K562 (cell line): ENCODE data around the gene GPX5. TPM values are rescaled to one million over a fixed set of nuclear protein-coding genes. Genes with fewer than 3 reads are reported as not detected.
A peak's percentile ranks its signal among the peaks of the same experiment; 100 is the strongest.

ENCODE experiments used
- BDP1 ChIP-seq: IDR thresholded peaks from 3 replicates; pipeline ENCODE4 v1.6.1; 2011; ENCODE audit not compliant: insufficient read length, insufficient read depth
- HCFC1 ChIP-seq: IDR thresholded peaks from 2 replicates; pipeline ENCODE4 v1.6.1; 2012; ENCODE audit warnings: low read depth, low read length, improper control_type of control experiment
- MXI1 ChIP-seq: IDR thresholded peaks from 2 replicates; pipeline ENCODE4 v1.6.1; 2011; ENCODE audit warnings: low read depth, mild to moderate bottlenecking, improper control_type of control experiment, low read length
- RBM22 ChIP-seq: fragments of 200-400 bp; formaldehyde crosslinking; IDR thresholded peaks from 2 replicates; pipeline ENCODE4 v1.6.1; 2018; ENCODE audit warnings: low read length, low read depth; ENCODE audit not compliant: poor library complexity, severe bottlenecking
- STAT5B ChIP-seq: fragments of 250-450 bp; sonication (Bioruptor Pico); IDR thresholded peaks from 2 replicates; pipeline ENCODE4 v1.8.0; 2021; ENCODE audit warnings: mild to moderate bottlenecking, inconsistent platforms
- TBL1XR1 ChIP-seq, 2 experiments: IDR thresholded peaks; 2 replicates each; pipeline ENCODE4 v1.6.1; 2012; ENCODE audit warnings: improper control_type of control experiment in 2 of 2, low read length in 2 of 2, mild to moderate bottlenecking in 1 of 2
- ZNF165 ChIP-seq: fragments of 250-450 bp; sonication (Bioruptor Pico); IDR thresholded peaks from 2 replicates; pipeline ENCODE4 v1.4.0; 2020; ENCODE audit warnings: borderline replicate concordance
- ZNF436 ChIP-seq: fragments of 250-450, 450-650 bp; sonication (Bioruptor Pico); formaldehyde crosslinking; IDR thresholded peaks from 2 replicates; pipeline ENCODE4 v1.7.0; 2020; ENCODE audit warnings: mild to moderate bottlenecking
- ZNF551 ChIP-seq: fragments of 250-450 bp; sonication (Bioruptor Pico); IDR thresholded peaks from 2 replicates; pipeline ENCODE4 v1.5.0; 2021; ENCODE audit warnings: mild to moderate bottlenecking, moderate library complexity
- ZNF592 ChIP-seq: fragments of 450-650 bp; IDR thresholded peaks from 2 replicates; pipeline ENCODE4 v1.6.1; 2017; ENCODE audit warnings: antibody characterized with exemption, mild to moderate bottlenecking
- ZNF717 ChIP-seq: fragments of 250-450 bp; sonication (Bioruptor Pico); IDR thresholded peaks from 2 replicates; pipeline ENCODE4 v1.5.0; 2021
- polyA plus RNA-seq, 8 experiments: library from polyadenylated mRNA; depleted of rRNA in 4 of 8; stranded (reverse) in 5 of 8; unstranded in 3 of 8; fragments of >200 nt; fragmentation: Nextera tagmentation in 2 of 8; fragmentation: Illumina TruSeq in 1 of 8; extraction: Ambion mirVana in 2 of 8; extraction: Trizol in 1 of 8; gene quantifications; 2 replicates each; pipeline versions ENCODE4 v1.2.1 to v1.2.3, GENCODE V29; 2011 to 2014; ENCODE audit warnings: inconsistent platforms in 1 of 8, missing spikeins in 1 of 8
- total RNA-seq, 7 experiments: library from RNA; depleted of rRNA in 6 of 7; stranded (reverse); fragments of >200 nt in 6 of 7; fragmentation: Illumina TruSeq in 2 of 7; extraction: Trizol in 2 of 7; gene quantifications; 2 replicates each; pipeline versions ENCODE4 v1.2.1 to v1.2.3, GENCODE V29; 2011 to 2021; ENCODE audit warnings: low replicate concordance in 1 of 7
- TF ChIP-seq, protein P1 (sequence below), 2 experiments: fragments of 450-650 bp; IDR thresholded peaks; 2 replicates each; pipeline ENCODE4 v1.6.1; 2016; ENCODE audit warnings: mild to moderate bottlenecking in 2 of 2, borderline replicate concordance in 1 of 2, low read depth in 1 of 2, moderate library complexity in 1 of 2
- TF ChIP-seq, protein P2 (sequence below): fragments of 450-650 bp; IDR thresholded peaks from 2 replicates; pipeline ENCODE4 v1.6.1; 2016; ENCODE audit warnings: mild to moderate bottlenecking

The GPX5 gene
- total and polyA plus RNA-seq, 9 of the 15 experiments (the other 6 are each of a cell fraction or from before 2014, with no cell fraction given) = 0.07 to 0.18 (median 0.15) TPM; not detected in 6

GRCh38 chr6:28488916-28489365, 36.7 kb upstream of the GPX5 start (continued):
- TF ChIP-seq, protein P1, sequence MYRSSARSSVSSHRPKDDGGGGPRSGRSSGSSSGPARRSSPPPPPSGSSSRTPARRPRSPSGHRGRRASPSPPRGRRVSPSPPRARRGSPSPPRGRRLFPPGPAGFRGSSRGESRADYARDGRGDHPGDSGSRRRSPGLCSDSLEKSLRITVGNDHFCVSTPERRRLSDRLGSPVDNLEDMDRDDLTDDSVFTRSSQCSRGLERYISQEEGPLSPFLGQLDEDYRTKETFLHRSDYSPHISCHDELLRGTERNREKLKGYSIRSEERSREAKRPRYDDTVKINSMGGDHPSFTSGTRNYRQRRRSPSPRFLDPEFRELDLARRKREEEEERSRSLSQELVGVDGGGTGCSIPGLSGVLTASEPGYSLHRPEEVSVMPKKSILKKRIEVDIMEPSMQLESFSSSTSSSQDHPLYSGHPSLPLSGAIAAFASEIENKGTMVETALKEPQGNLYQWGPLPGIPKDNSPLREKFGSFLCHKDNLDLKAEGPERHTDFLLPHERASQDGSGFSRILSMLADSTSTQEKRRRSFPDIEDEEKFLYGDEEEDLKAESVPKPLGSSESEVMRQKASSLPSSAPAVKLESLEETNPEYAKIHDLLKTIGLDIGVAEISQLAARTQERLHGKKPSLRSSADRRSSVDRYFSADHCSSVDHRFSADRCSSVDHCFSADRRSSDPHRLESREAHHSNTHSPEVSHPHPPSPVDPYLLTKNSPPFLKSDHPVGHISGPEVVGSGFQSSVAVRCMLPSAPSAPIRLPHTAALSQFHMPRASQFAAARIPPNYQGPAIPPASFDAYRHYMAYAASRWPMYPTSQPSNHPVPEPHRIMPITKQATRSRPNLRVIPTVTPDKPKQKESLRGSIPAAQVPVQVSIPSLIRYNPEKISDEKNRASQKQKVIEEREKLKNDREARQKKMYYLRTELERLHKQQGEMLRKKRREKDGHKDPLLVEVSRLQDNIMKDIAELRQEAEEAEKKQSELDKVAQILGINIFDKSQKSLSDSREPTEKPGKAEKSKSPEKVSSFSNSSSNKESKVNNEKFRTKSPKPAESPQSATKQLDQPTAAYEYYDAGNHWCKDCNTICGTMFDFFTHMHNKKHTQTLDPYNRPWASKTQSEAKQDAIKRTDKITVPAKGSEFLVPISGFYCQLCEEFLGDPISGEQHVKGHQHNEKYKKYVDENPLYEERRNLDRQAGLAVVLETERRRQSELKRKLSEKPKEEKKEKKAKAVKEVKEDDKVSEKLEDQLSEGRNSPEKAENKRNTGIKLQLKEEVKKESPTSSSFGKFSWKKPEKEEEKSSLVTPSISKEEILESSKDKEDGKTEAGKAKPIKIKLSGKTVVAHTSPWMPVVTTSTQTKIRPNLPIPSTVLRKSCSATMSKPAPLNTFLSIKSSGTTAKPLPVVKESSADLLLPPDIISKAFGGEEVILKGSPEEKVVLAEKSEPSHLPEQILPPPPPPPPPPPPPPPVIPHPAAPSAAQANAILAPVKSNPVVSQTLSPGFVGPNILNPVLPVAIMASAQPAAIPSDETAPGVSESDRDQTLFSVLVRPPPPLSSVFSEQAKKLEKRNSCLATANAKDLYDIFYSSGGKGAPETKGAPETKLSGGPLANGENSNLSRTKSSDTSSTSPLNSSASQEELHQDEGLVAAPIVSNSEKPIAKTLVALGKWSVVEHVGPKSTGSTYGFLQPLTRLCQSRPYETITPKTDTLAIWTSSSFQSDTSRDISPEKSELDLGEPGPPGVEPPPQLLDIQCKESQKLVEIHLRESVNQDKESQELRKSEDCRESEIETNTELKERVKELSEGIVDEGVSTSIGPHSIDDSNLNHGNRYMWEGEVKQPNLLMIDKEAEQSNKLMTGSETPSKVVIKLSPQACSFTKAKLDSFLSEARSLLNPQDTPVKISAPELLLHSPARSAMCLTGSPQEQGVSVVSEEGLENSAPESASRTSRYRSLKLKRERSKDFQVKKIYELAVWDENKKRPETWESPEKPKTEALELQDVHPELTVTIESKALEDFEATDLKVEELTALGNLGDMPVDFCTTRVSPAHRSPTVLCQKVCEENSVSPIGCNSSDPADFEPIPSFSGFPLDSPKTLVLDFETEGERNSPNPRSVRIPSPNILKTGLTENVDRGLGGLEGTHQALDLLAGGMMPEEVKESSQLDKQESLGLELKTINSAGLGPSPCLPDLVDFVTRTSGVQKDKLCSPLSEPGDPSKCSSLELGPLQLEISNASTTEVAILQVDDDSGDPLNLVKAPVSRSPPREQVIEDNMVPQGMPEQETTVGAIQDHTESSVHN (IDR thresholded peaks at IDR 0.05; ENCODE audit: borderline replicate concordance in 1 of 2, low read depth in 1 of 2) = peak in 1 of 2 experiments; percentile 76; a peak in 1 of 4 replicates
- TF ChIP-seq STAT5B (CRISPR knock-in tag) (no peak), ZNF551 (peak; percentile 44; the same call in 1 of the 2 replicates), BDP1 (peak; percentile 68), ZNF165 (no peak), ZNF592 (peak; percentile 93), ZNF436 (CRISPR knock-in tag) (0 out of 2 replicates have a peak, but pooled peaks have one; percentile 28), MXI1 (0 out of 2 replicates have a peak, but pooled peaks have one; percentile 59), HCFC1 (peak; percentile 36; the same call in 1 of the 2 replicates), TBL1XR1 (IDR thresholded peaks at IDR 0.05; ENCODE audit: low read length in 2 of 2) (peak in 1 of 2 experiments; percentile 98; a peak in 2 of 4 replicates), RBM22 (peak; percentile 34), ZNF717 (CRISPR knock-in tag) (peak; percentile 72; the same call in 1 of the 2 replicates)
- TF ChIP-seq, protein P2, sequence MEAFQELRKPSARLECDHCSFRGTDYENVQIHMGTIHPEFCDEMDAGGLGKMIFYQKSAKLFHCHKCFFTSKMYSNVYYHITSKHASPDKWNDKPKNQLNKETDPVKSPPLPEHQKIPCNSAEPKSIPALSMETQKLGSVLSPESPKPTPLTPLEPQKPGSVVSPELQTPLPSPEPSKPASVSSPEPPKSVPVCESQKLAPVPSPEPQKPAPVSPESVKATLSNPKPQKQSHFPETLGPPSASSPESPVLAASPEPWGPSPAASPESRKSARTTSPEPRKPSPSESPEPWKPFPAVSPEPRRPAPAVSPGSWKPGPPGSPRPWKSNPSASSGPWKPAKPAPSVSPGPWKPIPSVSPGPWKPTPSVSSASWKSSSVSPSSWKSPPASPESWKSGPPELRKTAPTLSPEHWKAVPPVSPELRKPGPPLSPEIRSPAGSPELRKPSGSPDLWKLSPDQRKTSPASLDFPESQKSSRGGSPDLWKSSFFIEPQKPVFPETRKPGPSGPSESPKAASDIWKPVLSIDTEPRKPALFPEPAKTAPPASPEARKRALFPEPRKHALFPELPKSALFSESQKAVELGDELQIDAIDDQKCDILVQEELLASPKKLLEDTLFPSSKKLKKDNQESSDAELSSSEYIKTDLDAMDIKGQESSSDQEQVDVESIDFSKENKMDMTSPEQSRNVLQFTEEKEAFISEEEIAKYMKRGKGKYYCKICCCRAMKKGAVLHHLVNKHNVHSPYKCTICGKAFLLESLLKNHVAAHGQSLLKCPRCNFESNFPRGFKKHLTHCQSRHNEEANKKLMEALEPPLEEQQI = peak; percentile 34; the same call in 1 of the 2 replicates
